HG03039 (cell line): ENCODE measurements around the gene TCTN1.
"Not testable (repeated sequence)": the region's sequence is repeated elsewhere in the genome, so short reads cannot be mapped to it uniquely, and the experiment has no call there.

Experiments
- ATAC-seq: cut with Tn5 transposase; IDR thresholded peaks from one replicate; pipeline ENCODE4 v1.9.1; 2021; ENCODE audit warnings: mild to moderate bottlenecking, moderate library complexity; ENCODE audit not compliant: unreplicated experiment

TCTN1 gene

DNA sequence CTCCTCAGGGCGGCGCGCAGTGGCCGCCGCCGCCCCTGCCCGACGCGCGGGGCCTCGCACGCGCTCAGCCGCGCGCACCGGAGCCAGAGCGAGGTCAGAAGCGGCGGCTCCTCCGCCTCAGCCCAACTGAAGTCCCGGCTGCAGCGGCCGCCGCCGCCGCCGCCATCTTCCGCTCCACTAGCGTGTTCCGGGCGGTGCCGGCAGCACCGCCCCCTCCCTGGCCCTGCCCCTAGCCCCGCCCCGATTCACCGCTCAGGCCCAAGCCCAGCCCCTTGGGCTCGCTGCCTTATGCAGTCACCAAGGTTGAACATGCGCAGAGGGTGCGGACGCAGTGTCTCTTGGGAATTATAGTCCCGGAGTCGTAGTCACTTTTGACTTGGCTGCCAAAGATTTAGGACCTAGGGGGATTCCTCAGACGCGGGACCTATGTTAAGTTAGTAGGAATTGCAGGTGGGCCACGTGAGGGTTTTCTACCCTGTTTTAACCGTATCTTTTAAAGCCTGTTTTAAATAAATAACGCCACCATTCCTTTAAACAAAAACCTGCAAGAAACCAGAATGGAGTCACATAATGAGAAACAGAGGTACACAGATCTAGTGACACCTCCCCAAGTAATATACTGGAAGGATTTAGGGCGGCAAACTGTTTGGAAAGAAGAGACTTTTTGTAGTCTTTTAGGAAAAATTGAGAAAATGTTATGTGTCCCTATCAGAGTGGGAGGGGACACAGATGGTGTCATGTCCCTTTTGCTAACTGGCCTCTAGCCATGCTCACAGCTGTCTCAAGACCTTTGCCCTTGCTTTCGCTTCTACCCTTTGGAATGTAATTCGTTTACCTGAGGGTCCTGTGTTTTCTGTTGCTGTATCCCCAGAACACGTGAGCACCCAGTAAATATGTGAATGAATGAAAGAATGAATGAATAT, 30.5 kb upstream of the TCTN1 start, which contains the start of gene PPTC7:
Gene PPTC7 (minus strand): TSS at position 182 of the 923 bp plus-strand sequence. CDS start 287 bp downstream, outside the sequence.
- ATAC-seq, result peak; percentile 82

DNA sequence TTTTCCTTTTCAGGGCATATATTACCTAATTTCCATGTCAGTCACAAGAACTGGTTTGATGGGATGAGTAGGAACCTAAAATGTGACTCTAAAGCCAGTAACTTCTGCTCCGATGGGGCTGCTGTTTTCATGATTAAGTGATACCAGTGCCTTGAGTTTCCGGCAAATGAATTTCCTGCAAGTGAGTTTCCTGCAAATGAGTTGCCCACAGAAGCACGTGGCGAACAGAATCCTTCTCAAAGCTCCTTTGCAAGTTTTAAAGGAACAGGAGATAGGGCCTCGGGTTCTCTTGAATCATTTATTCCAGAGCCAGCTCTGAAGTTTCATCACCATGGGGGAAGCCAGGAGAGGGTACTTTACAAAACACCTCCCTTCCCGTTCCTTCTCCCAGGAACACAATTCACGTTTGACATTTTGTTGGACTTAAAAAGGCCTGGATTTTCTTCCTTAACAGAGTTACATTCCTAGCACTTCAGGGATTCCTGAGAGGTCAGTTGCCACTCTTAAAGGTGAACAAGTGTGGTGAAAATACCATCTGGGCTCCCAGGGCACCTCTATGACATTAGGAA, 28.6 kb upstream of the TCTN1 start:
- no peak for ATAC-seq

DNA sequence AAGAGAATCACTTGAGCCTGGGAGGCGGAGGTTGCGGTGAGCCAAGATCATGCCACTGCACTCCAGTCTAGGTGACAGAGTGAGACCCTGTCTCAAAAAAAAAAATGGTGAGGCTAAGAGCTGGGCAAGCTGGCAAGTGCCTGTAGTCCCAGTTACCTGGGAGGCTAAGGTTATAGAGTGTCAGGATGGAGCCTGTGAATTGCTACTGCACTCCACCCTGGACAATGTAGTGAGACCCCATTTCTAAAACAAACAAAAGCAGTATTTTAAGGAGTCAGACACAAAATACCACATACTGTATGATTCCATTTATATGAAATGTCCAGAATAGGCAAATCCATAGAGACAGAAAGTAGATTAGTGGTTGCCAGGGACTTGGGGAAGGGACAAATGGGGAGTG, 26.8 kb upstream of the TCTN1 start:
- ATAC-seq, result not testable (repeated sequence)

DNA sequence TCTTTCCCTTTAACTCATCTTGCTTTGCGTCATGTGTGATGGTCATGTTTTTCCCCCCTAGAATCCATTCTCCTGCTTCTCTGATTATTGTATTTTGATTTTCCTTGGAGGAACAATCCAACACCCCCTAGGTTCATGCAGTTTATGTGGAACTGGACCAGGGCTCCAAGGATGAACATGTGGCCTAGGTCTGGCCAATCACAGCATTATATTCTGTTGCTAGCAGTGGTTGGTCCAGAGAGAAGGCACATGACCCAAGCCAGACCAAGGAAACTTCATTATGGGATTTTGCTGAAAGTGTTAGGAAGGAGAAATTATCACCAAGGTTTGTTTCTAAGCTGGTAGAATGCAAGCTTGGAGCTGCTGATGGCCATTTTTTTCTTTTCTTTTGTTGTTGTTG, 23.9 kb upstream of the TCTN1 start:
- no peak for ATAC-seq

DNA sequence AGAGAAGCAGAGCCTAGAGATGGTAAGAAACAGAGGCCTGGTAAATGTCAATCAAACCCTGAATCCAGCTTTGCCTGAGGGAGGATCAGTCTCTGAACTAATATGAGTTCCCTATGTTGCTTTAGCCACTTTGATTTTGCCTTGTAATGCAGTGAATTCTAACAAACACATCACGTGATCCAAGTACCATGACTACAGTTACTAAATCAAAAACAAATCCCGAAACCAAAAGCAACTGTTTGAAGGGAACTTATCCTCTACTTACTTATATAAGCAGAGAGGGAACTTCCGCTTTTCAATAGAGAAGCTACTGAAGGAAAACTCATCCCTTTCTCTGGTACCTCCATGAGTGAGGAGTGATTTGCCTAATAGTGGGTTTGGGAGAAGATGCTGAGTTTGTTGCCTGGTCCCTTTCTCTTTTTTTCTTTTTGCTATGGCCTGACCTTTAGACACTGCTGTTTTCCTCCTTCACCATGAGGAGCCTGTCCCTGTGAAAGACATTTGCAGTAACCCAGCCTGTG, 23.1 kb upstream of the TCTN1 start:
- no peak for ATAC-seq

DNA sequence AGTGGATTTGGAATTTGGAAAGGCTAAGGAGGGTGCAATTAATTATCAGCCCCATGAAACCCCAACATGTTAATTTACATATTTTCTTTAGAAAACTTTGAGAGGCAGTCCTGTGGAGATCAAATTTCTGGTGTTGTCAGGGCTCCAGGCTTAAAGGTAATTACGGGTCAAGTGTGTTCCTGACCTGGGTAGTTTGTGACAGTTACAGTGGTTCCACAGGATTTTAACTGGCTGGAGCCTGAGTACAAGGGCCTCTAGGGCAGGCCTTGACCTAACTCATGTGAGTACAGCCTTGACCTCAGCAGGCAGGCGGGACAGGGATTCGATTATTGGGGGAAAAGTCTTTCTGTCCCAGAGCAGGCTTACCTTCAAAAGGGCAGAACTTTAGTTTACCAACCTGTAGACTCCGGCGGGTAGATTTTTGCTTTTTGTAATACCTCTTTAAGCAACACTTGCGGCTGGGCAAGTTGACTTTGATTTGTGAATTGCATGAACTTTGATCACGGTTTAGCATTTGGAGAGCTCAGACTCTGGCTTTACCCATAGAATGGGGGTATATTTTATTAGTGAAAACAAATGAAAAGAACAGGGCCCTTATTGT, 22.4 kb upstream of the TCTN1 start:
- ATAC-seq, result no peak

DNA sequence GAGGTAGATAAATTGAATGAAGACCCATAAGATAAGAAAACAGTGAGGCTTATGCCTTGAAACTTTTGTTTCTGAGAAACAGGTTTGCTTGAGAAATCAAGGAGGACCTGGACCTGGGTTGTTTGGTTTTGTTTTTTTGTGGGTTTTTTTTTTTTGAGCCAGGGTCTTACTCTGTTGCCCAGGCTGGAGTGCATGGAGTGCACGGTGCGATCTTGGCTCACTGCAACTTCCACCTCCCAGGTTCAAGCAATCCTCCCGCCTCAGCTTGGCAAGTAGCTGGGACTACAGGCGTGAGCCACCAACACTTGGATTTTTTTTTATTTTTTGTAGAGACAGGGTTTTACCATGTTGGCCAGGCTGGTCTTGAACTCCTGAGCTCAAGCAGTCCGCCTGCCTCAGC, 21.9 kb upstream of the TCTN1 start:
- no peak for ATAC-seq

DNA sequence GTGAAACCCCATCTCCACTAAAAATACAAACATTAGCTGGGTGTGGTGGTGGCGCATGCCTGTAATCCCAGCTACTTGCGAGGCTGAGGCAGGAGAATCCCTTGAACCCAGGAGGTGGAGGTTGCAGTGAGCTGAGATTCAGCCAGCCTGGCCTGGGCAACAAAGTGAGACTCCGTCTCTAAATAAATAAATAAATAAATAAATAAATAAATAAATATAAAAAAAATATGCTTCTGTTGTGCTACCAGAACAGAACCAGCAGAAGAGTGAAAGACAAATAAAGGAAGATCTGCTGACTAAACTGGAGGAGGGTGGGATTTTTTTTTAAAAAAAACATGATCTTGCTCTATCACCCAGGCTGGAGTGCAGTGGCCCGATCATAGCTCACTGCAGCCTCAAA, 21.0 kb upstream of the TCTN1 start:
- ATAC-seq, result not testable (repeated sequence)

DNA sequence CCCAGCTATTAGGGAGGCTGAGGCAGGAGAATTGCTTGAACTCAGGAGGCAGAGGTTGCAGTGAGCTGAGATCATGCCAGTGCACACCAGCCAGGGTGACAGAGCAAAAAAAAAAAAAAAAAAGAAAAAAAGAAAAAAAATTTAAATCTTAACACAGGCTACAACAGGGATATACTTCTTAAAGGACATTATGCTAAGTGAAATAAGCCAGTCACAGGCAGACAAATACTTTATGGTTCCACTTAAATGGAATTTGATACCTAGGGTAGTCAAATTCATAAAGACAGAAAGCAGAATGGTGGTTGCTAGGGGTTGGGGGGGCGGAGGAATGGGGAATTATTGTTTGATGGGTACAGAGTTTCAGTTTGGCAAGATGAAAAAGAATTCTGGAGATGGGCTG, 16.0 kb upstream of the TCTN1 start:
- ATAC-seq, result no peak

DNA sequence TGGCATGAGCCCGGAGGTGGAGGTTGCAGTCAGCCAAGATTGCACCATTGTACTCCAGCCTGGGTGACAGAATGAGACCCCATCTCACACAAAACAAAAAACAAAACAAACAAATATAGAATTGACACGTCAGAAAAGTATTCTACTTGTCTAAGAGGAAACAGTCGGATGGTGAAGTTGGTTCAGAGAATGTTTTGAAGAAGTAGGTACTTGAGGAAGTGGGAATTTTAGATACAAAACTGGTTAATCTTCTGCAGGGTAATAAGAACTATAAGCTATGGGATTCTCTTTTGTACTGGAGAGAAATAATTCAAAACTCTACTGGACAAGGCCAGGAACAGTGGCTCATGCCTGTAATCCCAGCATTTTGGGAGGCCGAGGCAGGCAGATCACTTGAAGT, 14.6 kb upstream of the TCTN1 start:
- ATAC-seq, result no peak

DNA sequence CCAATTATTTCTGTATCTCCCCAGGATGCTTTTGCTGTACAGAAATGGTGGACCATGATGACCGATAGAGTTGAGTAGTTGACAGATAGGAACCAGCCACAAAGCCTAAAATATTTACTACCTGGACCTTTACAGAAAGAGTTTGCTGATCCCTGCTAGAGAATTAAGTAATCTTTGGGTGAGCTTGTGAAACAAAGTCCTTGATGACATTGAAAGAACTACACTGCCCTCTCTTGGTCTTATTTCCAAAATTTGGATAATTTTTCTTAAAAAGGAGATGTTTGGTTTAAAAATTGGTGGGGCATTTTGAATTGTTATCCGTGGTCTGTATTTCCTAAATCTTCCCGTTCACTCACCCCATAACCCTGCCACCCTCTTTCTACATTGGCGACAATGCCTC, 13.7 kb upstream of the TCTN1 start:
- ATAC-seq, result no peak

DNA sequence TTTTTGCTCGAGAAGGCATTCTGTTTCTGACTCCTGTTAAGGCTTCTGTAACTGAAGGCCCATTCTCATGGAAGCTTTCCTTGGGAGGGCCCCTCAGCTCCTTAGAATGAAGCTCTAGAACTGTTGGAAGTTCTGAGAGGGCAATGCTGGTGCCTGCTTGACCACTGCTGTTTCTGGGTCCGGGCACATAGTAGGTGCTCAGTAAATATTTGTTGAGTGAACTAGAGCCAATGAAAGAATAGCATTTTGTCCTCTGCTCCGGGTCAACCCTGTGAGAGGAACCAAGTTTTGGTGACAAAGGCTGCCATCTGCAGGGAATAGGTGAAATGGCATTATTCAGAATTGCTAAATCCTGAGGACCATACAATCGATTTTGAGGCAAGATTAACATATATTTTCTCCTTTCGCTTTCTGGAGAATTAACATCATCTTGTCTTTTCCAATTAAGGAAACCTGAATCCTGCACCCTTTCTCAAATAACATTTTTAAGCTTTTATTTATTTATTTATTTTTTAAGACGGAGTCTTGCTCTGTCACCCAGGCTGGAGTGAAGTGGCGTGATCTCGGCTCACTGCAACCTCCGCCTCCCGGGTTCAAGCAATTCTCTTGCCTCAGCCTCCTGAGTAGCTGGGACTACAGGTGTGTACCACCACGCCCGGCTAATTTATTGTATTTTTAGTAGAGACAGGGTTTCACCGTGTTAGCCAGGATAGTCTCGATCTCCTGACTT, 11.7 kb upstream of the TCTN1 start:
- ATAC-seq, result not testable (repeated sequence)

DNA sequence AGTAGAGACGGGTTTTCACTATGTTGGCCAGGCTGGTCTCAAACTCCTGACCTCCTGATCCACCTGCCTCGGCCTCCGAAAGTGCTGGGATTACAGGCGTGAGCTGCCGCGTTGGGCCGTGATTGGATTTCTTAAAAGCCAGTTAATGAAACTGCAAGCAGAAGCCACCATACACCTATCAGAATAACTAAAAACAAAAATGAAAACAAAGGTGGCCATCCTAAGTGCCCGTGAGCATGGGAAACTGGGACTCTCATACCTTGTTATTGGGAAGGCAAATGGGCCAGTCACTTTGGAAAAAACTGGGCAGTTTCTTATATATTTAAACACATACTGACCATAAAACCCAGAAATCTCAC, 7.7 kb upstream of the TCTN1 start:
- no peak for ATAC-seq

DNA sequence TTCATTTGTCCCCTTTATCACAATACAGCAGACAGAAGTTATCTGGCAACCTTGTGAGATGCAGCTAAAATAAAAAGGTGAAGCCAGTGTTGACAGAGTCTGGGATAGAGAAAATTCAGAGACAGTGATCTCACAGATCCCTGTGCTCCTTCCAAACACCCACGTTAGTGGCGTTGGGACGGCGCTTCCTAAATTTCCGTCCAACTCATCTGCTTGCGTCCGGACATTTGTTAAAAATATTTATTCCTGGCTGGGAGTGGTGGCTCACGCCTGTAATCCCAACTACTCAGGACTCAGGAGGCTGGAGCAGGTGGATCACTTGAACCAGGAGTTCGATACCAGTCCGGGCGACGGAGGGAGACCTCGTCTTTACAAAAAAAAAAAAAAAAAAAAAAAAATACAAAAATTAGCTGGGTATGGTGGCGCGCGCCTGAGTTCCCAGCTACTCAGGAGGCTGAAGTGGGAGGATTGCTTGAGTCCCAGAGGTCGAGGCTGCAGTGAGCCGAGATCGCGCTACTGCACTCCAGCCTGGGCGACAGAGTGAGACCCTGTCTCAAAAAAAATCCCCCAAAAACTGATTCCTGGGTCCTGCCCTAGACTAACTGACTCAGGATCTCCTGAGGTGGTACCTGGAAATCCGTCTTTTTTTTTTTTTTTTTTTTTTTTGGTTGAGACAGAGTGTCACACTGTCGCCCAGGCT, 708 bp upstream of the TCTN1 start:
- no peak for ATAC-seq

DNA sequence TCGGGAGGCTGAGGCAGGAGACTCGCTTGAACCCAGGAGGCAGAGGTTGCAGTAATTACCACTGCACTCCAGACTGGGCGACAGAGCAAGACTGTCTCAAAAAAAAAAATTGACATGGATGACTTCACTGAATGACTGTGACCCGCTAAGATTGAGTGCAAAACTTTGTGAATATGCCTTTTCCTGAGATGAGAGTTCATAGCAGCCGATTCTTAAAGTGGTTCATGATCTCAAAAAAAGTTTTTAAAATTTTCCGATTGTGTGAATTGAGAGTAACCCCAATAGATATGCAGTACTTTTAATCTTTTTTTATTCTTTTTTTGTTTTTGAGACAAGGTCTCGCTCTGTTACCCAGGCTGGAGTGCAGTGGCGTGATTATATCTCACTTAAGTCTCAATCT, 1.2 kb downstream of the TCTN1 start:
- ATAC-seq, result no peak

DNA sequence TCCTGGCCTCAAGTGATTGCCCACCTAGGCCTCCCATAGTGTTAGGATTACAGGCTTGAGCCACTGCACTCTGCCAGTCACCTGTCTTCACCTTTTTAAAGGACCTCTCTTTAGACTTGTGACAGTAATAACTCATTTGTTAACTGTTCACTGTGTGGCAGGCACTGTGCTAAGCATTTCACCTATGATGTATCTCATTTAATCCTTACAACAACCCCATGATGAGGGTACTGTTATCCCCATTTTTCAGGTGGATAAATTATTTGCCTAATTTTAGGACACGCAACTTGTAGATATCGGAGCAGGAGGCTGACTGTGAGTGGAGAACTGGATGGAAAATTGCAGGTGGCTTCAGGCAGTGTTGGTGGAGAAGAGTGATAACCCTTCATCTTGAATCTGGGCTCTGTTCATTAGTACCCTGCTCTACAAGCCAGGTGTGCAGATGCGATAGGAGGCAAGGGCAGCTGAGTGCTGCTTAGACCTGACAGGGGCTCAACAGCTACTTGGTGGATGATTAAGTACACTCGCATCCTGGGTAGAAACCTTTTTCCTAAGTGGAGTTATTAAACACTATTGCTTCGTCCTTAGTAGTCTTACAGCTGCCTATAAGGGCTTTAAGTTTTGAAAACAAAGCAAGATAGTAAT, 2.7 kb downstream of the TCTN1 start:
- ATAC-seq, result no peak

DNA sequence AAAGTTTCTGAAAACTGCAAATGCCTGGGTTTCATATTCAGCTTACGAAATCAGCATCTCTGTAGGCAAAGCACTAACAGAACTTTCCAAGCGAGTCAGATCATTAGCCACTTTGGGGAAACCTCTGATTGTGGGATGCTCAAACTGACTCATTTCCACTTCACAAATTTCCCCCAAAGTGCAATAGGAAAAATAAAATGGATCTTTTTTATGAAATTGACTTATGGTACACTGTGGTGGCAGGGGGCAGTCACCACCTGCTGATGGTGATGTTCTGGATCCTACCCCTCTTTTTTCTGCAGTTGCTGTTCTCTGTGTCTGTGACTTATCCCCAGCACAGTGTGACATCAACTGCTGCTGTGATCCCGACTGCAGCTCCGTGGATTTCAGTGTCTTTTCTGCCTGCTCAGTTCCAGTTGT, 5.6 kb downstream of the TCTN1 start:
- peak; percentile 51 for ATAC-seq

DNA sequence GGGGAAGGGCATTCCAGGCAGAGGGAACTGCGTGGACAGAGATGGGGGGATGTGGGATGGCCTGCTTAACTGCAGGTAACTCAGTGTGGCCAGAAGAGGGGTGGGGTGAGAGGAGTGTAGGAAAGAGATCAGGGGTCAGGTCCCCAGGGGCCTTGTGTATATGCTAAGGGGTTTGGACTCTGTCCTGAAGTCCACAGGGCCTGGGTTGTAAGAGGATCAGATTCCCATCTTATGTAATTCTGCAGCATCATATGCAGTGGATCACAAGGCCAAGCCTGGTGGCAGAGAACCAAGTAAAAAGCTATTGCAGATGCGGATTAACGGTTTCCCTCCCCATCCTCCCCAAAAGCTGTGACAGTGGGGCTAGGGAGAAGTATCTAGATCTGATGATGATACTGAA, 8.7 kb downstream of the TCTN1 start:
- ATAC-seq, result no peak

DNA sequence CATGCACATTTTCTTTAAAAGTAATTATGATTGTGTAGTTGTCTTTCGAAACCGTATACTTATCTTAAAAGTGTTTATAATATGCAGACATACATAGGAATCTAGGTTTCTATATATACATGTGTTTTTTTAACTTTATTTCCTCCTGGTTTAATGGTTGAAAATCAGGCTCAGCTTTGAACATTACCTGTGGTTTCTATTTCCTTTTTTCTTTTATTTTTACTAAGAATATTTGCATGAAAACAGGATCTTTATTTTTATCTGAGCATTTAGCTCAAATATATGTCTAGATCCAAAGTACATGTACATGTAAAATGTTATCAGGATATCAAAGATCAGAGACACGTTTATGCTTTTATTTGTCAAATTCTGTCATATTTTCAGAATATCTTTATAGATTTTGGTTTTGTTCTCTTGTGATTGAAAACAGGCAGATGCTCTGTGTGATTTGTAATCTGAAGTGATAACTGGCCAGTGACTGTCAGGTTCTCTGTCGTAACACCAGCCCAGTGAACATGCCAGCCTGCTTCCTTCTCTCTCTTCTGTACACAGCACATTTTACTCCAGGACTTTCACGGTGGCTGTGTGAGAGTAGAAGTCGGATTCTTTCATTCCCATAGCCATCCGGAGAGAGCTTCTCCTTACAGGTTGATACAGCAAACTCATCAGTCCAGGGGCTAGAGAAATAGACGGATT, 13.7 kb downstream of the TCTN1 start:
- ATAC-seq, result no peak
